ENCODE results near the gene CP. TPM values are rescaled to one million over a fixed set of nuclear protein-coding genes. Genes with fewer than 3 reads are reported as not detected.

Gene CP
- total and polyA plus RNA-seq, 2 of the 13 experiments (the other 11 are each of a cell fraction or from before 2014, with no cell fraction given): 42.6 to 789 TPM

- TF ChIP-seq FOXJ3 (CRISPR knock-in tag; IDR thresholded peaks at IDR 0.05; ENCODE audit: borderline replicate concordance): 0 out of 2 replicates have a peak, but pooled peaks have one; percentile 20
- peak; percentile 34; the same call in 1 of the 2 replicates for TF ChIP-seq ISL2 (CRISPR knock-in tag; IDR thresholded peaks at IDR 0.05)
- TF ChIP-seq FOXA3 (CRISPR knock-in tag; IDR thresholded peaks at IDR 0.05): peak; percentile 64; the same call in 1 of the 2 replicates
- no peak for TF ChIP-seq ZNF317 (CRISPR knock-in tag; IDR thresholded peaks at IDR 0.05)
- peak in 1 of 2 experiments; percentile 80; a peak in 2 of 4 replicates for TF ChIP-seq EP300 (IDR thresholded peaks at IDR 0.05; ENCODE audit: low read depth in 2 of 2, low read length in 2 of 2)
- no peak; the same call in 1 of the 2 replicates for TF ChIP-seq EP300 (CRISPR knock-in tag; IDR thresholded peaks at IDR 0.05; ENCODE audit: borderline replicate concordance)
- TF ChIP-seq DPF2 (CRISPR knock-in tag; IDR thresholded peaks at IDR 0.05; ENCODE audit: borderline replicate concordance, low read depth): no peak
- TF ChIP-seq POLR2A (IDR thresholded peaks at IDR 0.05; ENCODE audit: insufficient read depth in 1 of 2, low read depth in 2 of 2, low read length in 2 of 2): no peak
- TF ChIP-seq GTF2F1 (IDR thresholded peaks at IDR 0.05; ENCODE audit: low read length): no peak
- no peak for TF ChIP-seq NFRKB (IDR thresholded peaks at IDR 0.05)
- TF ChIP-seq ZNF431 (CRISPR knock-in tag; IDR thresholded peaks at IDR 0.05; ENCODE audit: borderline replicate concordance, low read depth): no peak; the same call in 1 of the 2 replicates
- no peak for TF ChIP-seq DDIT3 (CRISPR knock-in tag; IDR thresholded peaks at IDR 0.05)
- TF ChIP-seq ZNF550 (CRISPR knock-in tag; IDR thresholded peaks at IDR 0.05; ENCODE audit: borderline replicate concordance): no peak
- no peak for TF ChIP-seq HBP1 (CRISPR knock-in tag; IDR thresholded peaks at IDR 0.05; ENCODE audit: low read depth)
- no peak for TF ChIP-seq ZNF430 (CRISPR knock-in tag; IDR thresholded peaks at IDR 0.05)
- TF ChIP-seq ZNF75D (CRISPR knock-in tag; IDR thresholded peaks at IDR 0.05; ENCODE audit: borderline replicate concordance): no peak
- no peak for TF ChIP-seq CREB3 (CRISPR knock-in tag; IDR thresholded peaks at IDR 0.05)
- TF ChIP-seq ZNF251 (CRISPR knock-in tag; IDR thresholded peaks at IDR 0.05): no peak
- TF ChIP-seq RFXANK (CRISPR knock-in tag; IDR thresholded peaks at IDR 0.05): no peak
- TF ChIP-seq SMAD3 (CRISPR knock-in tag; IDR thresholded peaks at IDR 0.05): 0 out of 2 replicates have a peak, but pooled peaks have one; percentile 4
- peak; percentile 83 for TF ChIP-seq NCOA2 (CRISPR knock-in tag; IDR thresholded peaks at IDR 0.05)
- TF ChIP-seq FUBP1 (CRISPR knock-in tag; IDR thresholded peaks at IDR 0.05; ENCODE audit: borderline replicate concordance): no peak
Measured at GRCh38 chr3:149215515-149215914, 6.1 kb downstream of the CP start (continued).

Data from HepG2 (cell line).